H1 (cell line): ENCODE results near the gene MID2. TPM values are rescaled to one million over a fixed set of nuclear protein-coding genes. Genes with fewer than 3 reads are reported as not detected.

Source experiments
- CTCF ChIA-PET: fragments of 300-600 bp; sonication (Branson Sonifier 250); formaldehyde crosslinking; loops from one replicate; lab custom pipeline; 2021; ENCODE audit not compliant: partially characterized antibody; lab: Charles Lee
- POLR2A ChIA-PET: fragments of 300-600 bp; sonication (Branson Sonifier 250); formaldehyde crosslinking; loops from one replicate; lab custom pipeline; 2021; ENCODE audit warnings: inconsistent platforms; ENCODE audit not compliant: partially characterized antibody; lab: Charles Lee
- DNase-seq, 2 experiments: peaks; one replicate each; pipeline versions ENCODE4 v3.0.0 to v3.0.0-alpha.2; 2010 to 2022; ENCODE audit warnings: low spot score in 2 of 2, low read depth in 1 of 2, mixed read lengths in 1 of 2
- FAIRE-seq: peaks from 2 replicates; lab custom pipeline; 2011; peaks lifted over from hg19 to GRCh38; lab: Jason Lieb, UNC
- H2AFZ ChIP-seq: 2 replicates; pipeline ENCODE4 v1.8.1; 2012; ENCODE audit warnings: low read length, inconsistent platforms
- H2AK5ac ChIP-seq: 2 replicates; pipeline ENCODE4 v1.6.1; 2013; ENCODE audit warnings: low read depth, low read length
- H2BK120ac ChIP-seq: replicated peaks from 2 replicates; pipeline ENCODE3; 2013; ENCODE audit warnings: low read depth, low read length, inconsistent platforms
- H2BK12ac ChIP-seq: 2 replicates; pipeline ENCODE4 v1.6.1; 2013; ENCODE audit warnings: low read depth, low read length
- H2BK15ac ChIP-seq: 2 replicates; pipeline ENCODE4 v1.6.1; 2013; ENCODE audit warnings: low read length
- H2BK20ac ChIP-seq: 2 replicates; pipeline ENCODE4 v1.6.1; 2013; ENCODE audit warnings: low read length
- H2BK5ac ChIP-seq: 2 replicates; pipeline ENCODE4 v1.6.1; 2013; ENCODE audit warnings: low read depth, low read length
- H3K14ac ChIP-seq: 2 replicates; pipeline ENCODE4 v1.6.1; 2013; ENCODE audit warnings: inconsistent platforms; ENCODE audit not compliant: insufficient read length
- H3K18ac ChIP-seq: 2 replicates; pipeline ENCODE4 v1.6.1; 2013; ENCODE audit warnings: low read length; ENCODE audit errors: extremely low read depth
- H3K23ac ChIP-seq: 2 replicates; pipeline ENCODE4 v1.6.1; 2013; ENCODE audit warnings: inconsistent platforms; ENCODE audit not compliant: insufficient read length
- H3K23me2 ChIP-seq: 2 replicates; pipeline ENCODE4 v1.6.1; 2013; ENCODE audit warnings: low read depth, low read length
- H3K27ac ChIP-seq: 2 replicates; pipeline ENCODE4 v1.6.1; 2011; ENCODE audit warnings: low read depth, low read length, inconsistent platforms
- H3K27me3 ChIP-seq, 4 experiments: replicated peaks in 1 of 4; 1 replicate in 1 of 4; 2 replicates in 3 of 4; pipeline versions ENCODE4 v1.6.1 to v1.8.1; 2011 to 2013; ENCODE audit warnings: low read length in 3 of 4, mild to moderate bottlenecking in 3 of 4, inconsistent platforms in 2 of 4, mixed read lengths in 2 of 4, moderate library complexity in 1 of 4; ENCODE audit not compliant: control insufficient read depth in 3 of 4, insufficient read depth in 3 of 4; ENCODE audit errors: extremely low read depth in 1 of 4
- H3K36me3 ChIP-seq, 4 experiments: 2 replicates each; pipeline versions ENCODE4 v1.6.1 to v1.8.1; 2011 to 2013; ENCODE audit warnings: mild to moderate bottlenecking in 4 of 4, low read length in 3 of 4, moderate library complexity in 2 of 4, control low read depth in 1 of 4, inconsistent platforms in 1 of 4; ENCODE audit not compliant: insufficient read depth in 4 of 4, control insufficient read depth in 2 of 4
- H3K4ac ChIP-seq: replicated peaks from 2 replicates; pipeline ENCODE3; 2013; ENCODE audit warnings: low read length, low read depth, mixed read lengths, inconsistent platforms; ENCODE audit not compliant: insufficient read length
- H3K4me1 ChIP-seq, 4 experiments: replicated peaks in 1 of 4; 1 replicate in 1 of 4; 2 replicates in 3 of 4; pipeline versions ENCODE4 v1.6.1 to v1.8.1; 2011 to 2013; ENCODE audit warnings: low read length in 3 of 4, inconsistent platforms in 2 of 4, mixed read lengths in 1 of 4; ENCODE audit not compliant: insufficient read depth in 4 of 4, control insufficient read depth in 3 of 4
- H3K4me2 ChIP-seq, 2 experiments: 2 replicates each; pipeline versions ENCODE4 v1.6.1 to v1.8.1; 2011 to 2013; ENCODE audit warnings: low read depth in 2 of 2, low read length in 2 of 2, control low read depth in 1 of 2, inconsistent platforms in 1 of 2, mild to moderate bottlenecking in 1 of 2; ENCODE audit not compliant: insufficient read depth in 1 of 2
- H3K4me3 ChIP-seq, 4 experiments: fragments of 200-600, 300-600 bp in 1 of 4; sonication (generic), shearing (Covaris generic), sonication (Bioruptor Twin) in 1 of 4; 2 replicates each; pipeline versions ENCODE4 v1.5.1 to v1.8.1; 2011 to 2016; ENCODE audit warnings: low read length in 4 of 4, low read depth in 3 of 4, control low read depth in 2 of 4, inconsistent platforms in 2 of 4, mild to moderate bottlenecking in 2 of 4, mixed read lengths in 1 of 4, moderate library complexity in 1 of 4; ENCODE audit not compliant: insufficient read depth in 2 of 4; ENCODE audit errors: extremely low read depth in 1 of 4
- H3K56ac ChIP-seq: replicated peaks from 2 replicates; pipeline ENCODE3; 2013; ENCODE audit warnings: low read depth, mild to moderate bottlenecking, mixed read lengths, low read length, inconsistent platforms; ENCODE audit not compliant: insufficient read length
- H3K79me1 ChIP-seq: 2 replicates; pipeline ENCODE4 v1.6.1; 2013; ENCODE audit warnings: low read depth, low read length, control low read depth
- H3K79me2 ChIP-seq, 2 experiments: 2 replicates each; pipeline versions ENCODE4 v1.6.1 to v1.8.1; 2012 to 2013; ENCODE audit warnings: low read length in 2 of 2, mild to moderate bottlenecking in 2 of 2, inconsistent platforms in 1 of 2; ENCODE audit not compliant: insufficient read depth in 2 of 2, control insufficient read depth in 1 of 2
- H3K9ac ChIP-seq, 4 experiments: replicated peaks in 1 of 4; 1 replicate in 1 of 4; 2 replicates in 3 of 4; pipeline versions ENCODE4 v1.6.1 to v1.8.1; 2011 to 2013; ENCODE audit warnings: low read depth in 3 of 4, low read length in 3 of 4, control low read depth in 2 of 4, mild to moderate bottlenecking in 2 of 4, moderate library complexity in 2 of 4, inconsistent platforms in 1 of 4; ENCODE audit errors: extremely low read depth in 1 of 4
- H3K9me3 ChIP-seq, 2 experiments: 2 replicates each; pipeline versions ENCODE4 v1.6.1 to v1.8.1; 2012 to 2013; ENCODE audit warnings: mild to moderate bottlenecking in 2 of 2, moderate library complexity in 2 of 2, control low read depth in 1 of 2, inconsistent platforms in 1 of 2, low read depth in 1 of 2, low read length in 1 of 2, mixed read lengths in 1 of 2; ENCODE audit not compliant: insufficient read depth in 2 of 2
- H4K20me1 ChIP-seq, 2 experiments: replicated peaks in 1 of 2; 2 replicates each; pipeline versions ENCODE3 to v1.8.1; 2011 to 2013; ENCODE audit warnings: inconsistent platforms in 2 of 2, low read length in 2 of 2, mild to moderate bottlenecking in 1 of 2; ENCODE audit not compliant: insufficient read depth in 2 of 2, control insufficient read depth in 1 of 2
- H4K5ac ChIP-seq: 2 replicates; pipeline ENCODE4 v1.6.1; 2013; ENCODE audit warnings: low read length, low read depth, mixed read lengths, inconsistent platforms; ENCODE audit not compliant: insufficient read length
- H4K8ac ChIP-seq: 2 replicates; pipeline ENCODE4 v1.8.0; 2013; ENCODE audit warnings: mild to moderate bottlenecking, moderate library complexity, low read length, inconsistent platforms; ENCODE audit not compliant: insufficient read depth; ENCODE audit errors: extremely low read depth
- H4K91ac ChIP-seq: replicated peaks from 2 replicates; pipeline ENCODE3; 2013; ENCODE audit warnings: low read length, mixed read lengths, inconsistent platforms; ENCODE audit not compliant: insufficient read length
- JUN ChIP-seq: IDR thresholded peaks from 2 replicates; pipeline ENCODE4 v1.6.1; 2011; ENCODE audit warnings: low read depth, mild to moderate bottlenecking, improper control_type of control experiment, low read length
- RNF2 ChIP-seq: fragments of 200-900, 300-1000 bp; sonication (generic); IDR thresholded peaks from 2 replicates; pipeline ENCODE4 v1.7.1; 2016; ENCODE audit warnings: borderline replicate concordance, low read depth, mild to moderate bottlenecking, antibody characterized with exemption, low read length; ENCODE audit not compliant: poor library complexity, severe bottlenecking; ENCODE audit errors: missing control alignments
- SIN3A ChIP-seq, 2 experiments: IDR thresholded peaks in 1 of 2; conservative IDR thresholded peaks in 1 of 2; 2 replicates each; pipeline ENCODE4 v1.6.1; 2011 to 2012; ENCODE audit warnings: low read length in 2 of 2, improper control_type of control experiment in 1 of 2, low read depth in 1 of 2, mild to moderate bottlenecking in 1 of 2
- TCF12 ChIP-seq: IDR thresholded peaks from 2 replicates; pipeline ENCODE4 v1.6.1; 2011; ENCODE audit warnings: low read depth, mild to moderate bottlenecking, low read length
- WGBS, 2 experiments: shearing (Covaris generic) in 1 of 2; methylation state at CpG; one replicate each; pipeline versions ENCODE4 v1.1.6 to v1.1.7; 2013 to 2015; ENCODE audit warnings: low lambda C conversion rate in 2 of 2, mixed read lengths in 2 of 2, inconsistent platforms in 1 of 2, low coverage in 1 of 2, missing lambda C conversion rate in 1 of 2; ENCODE audit not compliant: insufficient replicate concordance in 2 of 2, insufficient coverage in 1 of 2, insufficient read length in 1 of 2; ENCODE audit errors: extremely low coverage in 1 of 2, missing lambda C conversion rate in 1 of 2; 5-methylcytosine and 5-hydroxymethylcytosine counted together
- polyA plus RNA-seq, 7 experiments: library from polyadenylated mRNA; depleted of rRNA in 3 of 7; stranded (reverse) in 5 of 7; unstranded in 2 of 7; fragments of >200 nt in 5 of 7; fragments of 200-250 nt in 2 of 7; gene quantifications; 1 replicate in 5 of 7; 2 replicates in 1 of 7; 4 replicates in 1 of 7; pipeline versions ENCODE4 v1.2.1 to v1.2.3, GENCODE V29; 2011 to 2013; ENCODE audit warnings: missing spikeins in 2 of 7, mixed read lengths in 2 of 7
- total RNA-seq: library from RNA; stranded (reverse); fragmentation: NEBNext Ultra II Directional; extraction: Animal tissue kit (Norgen Biotek cat#: 25700); gene quantifications from 2 replicates; pipeline ENCODE4 v1.2.1, GENCODE V29; 2021

The MID2 gene
- total and polyA plus RNA-seq, 2 of the 8 experiments (the other 6 are each of a cell fraction or from before 2014, with no cell fraction given), result 0.98 to 1.7 TPM

GRCh38 chrX:107823456-107823855 lies 2.2 kb upstream of the MID2 start:
- no peak for DNase-seq
- Histone ChIP-seq H3K4me1 (no peaks in the 10 kb centered on the region), H3K4me3 (no peak overlapping the region), H4K5ac (no peak overlapping the region), H2BK15ac (no peak overlapping the region), H3K14ac (no peak overlapping the region), H4K8ac (no peak overlapping the region), H3K23me2 (peaks cover 5% of the 10 kb centered on the region; the same call in 1 of the 2 replicates), H3K27ac (no peak overlapping the region), H3K79me1 (no peaks in the 10 kb centered on the region), H3K27me3 (peaks cover 4 to 12% (median 9%) of the 10 kb centered on the region in 4 experiments), H2BK20ac (no peak overlapping the region), H4K20me1 (no peaks in the 10 kb centered on the region), H3K56ac (no peak overlapping the region), H2BK5ac (no peak overlapping the region), H3K4me2 (no peak overlapping the region), H3K9me3 (peaks cover 9 to 15% of the 10 kb centered on the region in 2 experiments; a peak in 3 of 4 replicates), H2BK120ac (no peak overlapping the region), H3K23ac (no peak overlapping the region), H2BK12ac (no peak overlapping the region), H3K18ac (no peak overlapping the region), H2AK5ac (no peak overlapping the region), H3K9ac (no peak overlapping the region), H2AFZ (no peak overlapping the region), H3K36me3 (no peaks in the 10 kb centered on the region), H4K91ac (no peak overlapping the region), H3K4ac (no peak overlapping the region), H3K79me2 (no peaks in the 10 kb centered on the region)
- no peak for FAIRE-seq
- 100% methylated on average over 1 of the region's 1 CpG; no CpG with 5 or more reads in 1 of the 2 experiments for WGBS, 2 experiments
- TF ChIP-seq TCF12 (no peak), JUN (no peak), RNF2 (no peak), SIN3A (conservative IDR thresholded peaks at IDR 0.05 in 1 of 2, IDR thresholded peaks at IDR 0.05 in 1 of 2; ENCODE audit: low read depth in 1 of 2, low read length in 2 of 2) (no peak)
- ChIA-PET POLR2A (no interaction called here), CTCF (no interaction called here)
